Testis (tissue), 3 donors: ENCODE data around the gene ANGPT4. TPM values are rescaled to one million over a fixed set of nuclear protein-coding genes. Genes with fewer than 3 reads are reported as not detected.
"Not testable (repeated sequence)": the region's sequence is repeated elsewhere in the genome, so short reads cannot be mapped to it uniquely, and the experiment has no call there.

Experiments
- DNase-seq: peaks from one replicate; pipeline ENCODE4 v3.0.0-alpha.2; 2019
- H3K27ac ChIP-seq, 2 donors: fragments of 200-600 bp; sonication (generic); one replicate each; pipeline ENCODE4 v1.5.1; 2019
- H3K27me3 ChIP-seq: fragments of 200-600 bp; sonication (generic); one replicate; pipeline ENCODE4 v1.5.1; 2019
- H3K36me3 ChIP-seq: fragments of 200-600 bp; sonication (generic); one replicate; pipeline ENCODE4 v1.5.1; 2017; ENCODE audit warnings: low read depth; ENCODE audit errors: missing control alignments
- H3K4me1 ChIP-seq: fragments of 200-600 bp; sonication (generic); one replicate; pipeline ENCODE4 v1.5.1; 2019
- H3K4me3 ChIP-seq, 2 donors: fragments of 200-600 bp; sonication (generic); one replicate each; pipeline ENCODE4 v1.5.1; 2017 to 2019
- H3K9me3 ChIP-seq: fragments of 200-600 bp; sonication (generic); one replicate; pipeline ENCODE4 v1.5.1; 2017
- POLR2A ChIP-seq: fragments of 450-650 bp; IDR thresholded peaks from one replicate; pipeline ENCODE4 v1.6.1; 2017; ENCODE audit warnings: antibody characterized with exemption, mild to moderate bottlenecking, moderate library complexity
- WGBS, 2 donors: methylation state at CpG; one replicate each; pipeline ENCODE4 v1.1.5; 2018; 5-methylcytosine and 5-hydroxymethylcytosine counted together
- intact Hi-C: fragments of 100-400 bp; cut with DNase I; formaldehyde crosslinking; loops from one replicate; pipeline ENCODE4 v1.15.1; 2023; ENCODE audit warnings: low total_unique reads
- polyA plus RNA-seq: library from polyadenylated mRNA; stranded (reverse); fragments of 350-450 nt; fragmentation: Illumina TruSeq; extraction: RNeasy Lipid Tissue Mini Kit (QIAGEN cat#74804); gene quantifications from one replicate; pipeline ENCODE4 v1.2.3, GENCODE V29; 2014; ENCODE audit warnings: low read depth, low replicate concordance; ENCODE audit not compliant: insufficient read depth
- total RNA-seq, 2 donors: library from RNA; depleted of rRNA; stranded (reverse); fragments of >200 nt; gene quantifications; one replicate each; pipeline ENCODE4 v1.2.3, GENCODE V29; 2016
- TF ChIP-seq, protein P1 (sequence below), 3 experiments: fragments of 450-650 bp in 2 of 3; fragments of 200-600 bp in 1 of 3; sonication (generic) in 1 of 3; IDR thresholded peaks; one replicate each; pipeline ENCODE4 v1.5.1; 2016 to 2019; ENCODE audit warnings: antibody characterized with exemption in 3 of 3, mild to moderate bottlenecking in 2 of 3, moderate library complexity in 1 of 3

The ANGPT4 gene
- total and polyA plus RNA-seq, 3 donors from 2014 or later, result 0.56 to 1.2 (median 0.79) TPM

DNA sequence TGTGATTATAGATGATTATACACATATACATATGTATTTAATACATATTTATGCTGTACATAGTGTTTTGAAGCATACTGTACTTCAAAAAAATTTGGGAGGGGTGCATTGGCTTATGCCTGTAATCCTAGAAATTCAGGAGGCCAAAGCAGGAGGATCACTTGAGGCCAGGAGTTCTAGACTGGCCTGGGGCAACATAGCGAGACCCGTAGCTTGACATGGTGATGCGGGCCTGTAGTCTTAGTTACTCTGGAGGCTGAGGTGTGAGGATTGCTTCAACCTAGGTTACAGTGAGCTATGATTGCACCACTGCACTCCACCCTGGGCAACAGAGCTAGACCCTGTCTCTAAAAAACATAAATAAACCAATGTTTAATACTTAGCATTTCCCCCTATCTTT lies 84.2 kb downstream of the ANGPT4 start:
- 90 to 97% methylated on average over 3 of the region's 3 CpGs for WGBS, 2 donors
- no peak for DNase-seq
- TF ChIP-seq POLR2A, result no peak
- TF ChIP-seq, protein P1, sequence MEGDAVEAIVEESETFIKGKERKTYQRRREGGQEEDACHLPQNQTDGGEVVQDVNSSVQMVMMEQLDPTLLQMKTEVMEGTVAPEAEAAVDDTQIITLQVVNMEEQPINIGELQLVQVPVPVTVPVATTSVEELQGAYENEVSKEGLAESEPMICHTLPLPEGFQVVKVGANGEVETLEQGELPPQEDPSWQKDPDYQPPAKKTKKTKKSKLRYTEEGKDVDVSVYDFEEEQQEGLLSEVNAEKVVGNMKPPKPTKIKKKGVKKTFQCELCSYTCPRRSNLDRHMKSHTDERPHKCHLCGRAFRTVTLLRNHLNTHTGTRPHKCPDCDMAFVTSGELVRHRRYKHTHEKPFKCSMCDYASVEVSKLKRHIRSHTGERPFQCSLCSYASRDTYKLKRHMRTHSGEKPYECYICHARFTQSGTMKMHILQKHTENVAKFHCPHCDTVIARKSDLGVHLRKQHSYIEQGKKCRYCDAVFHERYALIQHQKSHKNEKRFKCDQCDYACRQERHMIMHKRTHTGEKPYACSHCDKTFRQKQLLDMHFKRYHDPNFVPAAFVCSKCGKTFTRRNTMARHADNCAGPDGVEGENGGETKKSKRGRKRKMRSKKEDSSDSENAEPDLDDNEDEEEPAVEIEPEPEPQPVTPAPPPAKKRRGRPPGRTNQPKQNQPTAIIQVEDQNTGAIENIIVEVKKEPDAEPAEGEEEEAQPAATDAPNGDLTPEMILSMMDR (IDR thresholded peaks at IDR 0.05), result no peak
- Histone ChIP-seq H3K27me3 (no peaks in the 10 kb centered on the region), H3K4me3 (no peak overlapping the region), H3K4me1 (peaks cover 17% of the 10 kb centered on the region), H3K9me3 (no peaks in the 10 kb centered on the region), H3K27ac (no peak overlapping the region), H3K36me3 (no peaks in the 10 kb centered on the region)
- intact Hi-C loops, result no loop called here

DNA sequence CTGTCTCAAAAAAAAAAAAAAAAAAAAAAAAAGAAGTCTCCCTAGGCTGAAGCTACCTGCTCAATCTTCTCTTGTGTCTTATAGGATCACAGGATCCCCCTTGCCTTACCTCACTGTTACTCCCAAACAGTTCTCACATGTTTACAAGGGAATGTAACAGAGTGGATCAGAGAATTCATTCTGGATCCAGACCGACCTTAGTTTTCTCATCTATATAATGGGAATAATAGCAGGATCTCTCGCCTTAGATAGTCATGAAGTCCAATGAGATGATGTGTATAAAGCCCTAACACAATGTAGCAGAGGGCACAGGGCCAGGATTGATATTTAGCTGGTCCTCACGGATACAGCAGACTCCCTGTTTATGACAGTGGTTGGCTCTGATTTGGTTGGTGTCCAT lies 84.9 kb downstream of the ANGPT4 start:
- peaks cover 17% of the 10 kb centered on the region for H3K4me1 ChIP-seq
- no peaks in the 10 kb centered on the region for H3K27me3 ChIP-seq
- no peaks in the 10 kb centered on the region for H3K9me3 ChIP-seq
- H3K4me3 ChIP-seq, result no peak overlapping the region
- intact Hi-C loops, result no loop called here
- no peaks in the 10 kb centered on the region for H3K36me3 ChIP-seq
- no peak overlapping the region for H3K27ac ChIP-seq
- DNase-seq, result no peak
- TF ChIP-seq, protein P1 (IDR thresholded peaks at IDR 0.05), result no peak
- no peak for TF ChIP-seq POLR2A
- 93 to 97% methylated on average over 3 of the region's 3 CpGs for WGBS, 2 donors

DNA sequence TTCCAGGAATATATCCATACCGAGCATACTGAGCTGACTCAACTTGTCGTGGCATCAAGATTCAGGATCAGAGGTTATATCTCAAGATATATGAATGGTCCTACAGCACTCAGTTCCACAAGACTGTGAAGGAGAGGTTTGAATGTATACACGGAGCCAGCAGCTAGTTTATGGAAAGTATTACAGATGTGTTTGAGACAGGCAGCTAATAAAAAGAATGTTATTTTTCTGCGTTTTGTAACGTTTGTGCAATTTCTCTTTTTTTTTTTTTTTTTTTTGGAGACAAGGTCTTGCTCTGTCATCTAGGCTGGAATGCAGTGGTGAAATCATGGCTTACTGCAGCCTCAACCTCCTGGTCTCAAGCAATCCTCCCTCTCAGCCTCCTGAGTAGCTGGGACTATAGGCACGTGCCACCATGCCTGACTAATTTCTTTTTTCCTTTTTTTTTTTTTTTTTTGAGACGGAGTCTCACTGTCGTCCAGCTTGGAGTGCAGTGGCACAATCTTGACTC lies 86.1 kb downstream of the ANGPT4 start:
- H3K4me1 ChIP-seq, result peaks cover 8% of the 10 kb centered on the region
- intact Hi-C loops, result no loop called here
- WGBS, 2 donors, result 75 to 81% methylated on average over 8 of the region's 8 CpGs
- DNase-seq, result no peak
- H3K27me3 ChIP-seq, result no peaks in the 10 kb centered on the region
- no peak overlapping the region for H3K27ac ChIP-seq
- H3K36me3 ChIP-seq, result no peaks in the 10 kb centered on the region
- H3K9me3 ChIP-seq, result no peaks in the 10 kb centered on the region
- H3K4me3 ChIP-seq, result no peak overlapping the region
- no peak for TF ChIP-seq POLR2A
- TF ChIP-seq, protein P1 (IDR thresholded peaks at IDR 0.05), result no peak

DNA sequence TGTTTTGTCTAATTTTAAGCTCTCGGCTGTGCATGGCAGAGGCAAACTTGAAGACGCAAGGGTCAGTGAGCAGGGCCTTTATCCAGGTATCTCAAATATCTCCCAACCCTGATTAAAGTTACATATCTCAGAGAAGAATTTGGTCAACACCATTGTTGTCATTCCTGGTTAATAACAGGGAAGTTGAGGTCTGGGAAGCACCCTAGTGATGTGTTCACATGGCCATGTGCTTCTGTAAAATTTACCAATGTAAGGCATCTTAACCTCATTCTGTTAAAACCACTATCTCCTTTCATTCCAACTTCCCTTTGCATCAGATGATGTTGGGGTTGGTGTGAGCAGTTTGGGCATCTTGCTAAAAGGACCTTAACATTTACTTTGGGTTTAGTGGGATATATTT lies 86.6 kb downstream of the ANGPT4 start:
- no peak for DNase-seq
- no peak for TF ChIP-seq POLR2A
- TF ChIP-seq, protein P1 (IDR thresholded peaks at IDR 0.05), result no peak
- intact Hi-C loops, result no loop called here
- no peak overlapping the region for H3K4me3 ChIP-seq
- H3K27ac ChIP-seq, result no peak overlapping the region
- H3K27me3 ChIP-seq, result no peaks in the 10 kb centered on the region
- WGBS, 2 donors, result 100% methylated on average over 2 of the region's 2 CpGs
- H3K9me3 ChIP-seq, result no peaks in the 10 kb centered on the region
- no peaks in the 10 kb centered on the region for H3K36me3 ChIP-seq
- peaks cover 3% of the 10 kb centered on the region for H3K4me1 ChIP-seq

DNA sequence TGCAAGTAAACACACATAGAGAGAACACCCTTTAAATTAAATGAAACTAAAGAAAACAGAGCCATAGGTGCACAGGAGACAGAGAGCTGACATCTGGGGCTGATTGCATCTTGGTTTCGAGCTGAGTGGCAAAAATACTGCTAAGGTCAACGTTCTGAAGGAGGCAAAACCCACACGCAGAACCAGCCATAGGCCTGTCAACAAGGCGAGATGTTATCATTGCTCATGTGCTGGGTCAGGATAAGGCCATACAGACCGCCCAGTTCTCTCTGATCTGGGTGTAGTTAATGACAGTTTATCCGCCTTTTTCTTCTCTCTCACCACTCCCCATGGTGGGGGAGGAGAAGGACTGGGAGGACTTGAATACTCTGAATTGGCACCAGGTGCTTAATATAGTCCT lies 87.1 kb downstream of the ANGPT4 start:
- Histone ChIP-seq H3K27ac (no peak overlapping the region), H3K9me3 (no peaks in the 10 kb centered on the region), H3K27me3 (no peaks in the 10 kb centered on the region), H3K36me3 (no peaks in the 10 kb centered on the region), H3K4me3 (no peak overlapping the region), H3K4me1 (no peaks in the 10 kb centered on the region)
- no peak for TF ChIP-seq POLR2A
- TF ChIP-seq, protein P1 (IDR thresholded peaks at IDR 0.05), result no peak
- intact Hi-C loops, result no loop called here
- peak; percentile 13 for DNase-seq
- WGBS, 2 donors, result 58 to 59% methylated on average over 6 of the region's 6 CpGs

DNA sequence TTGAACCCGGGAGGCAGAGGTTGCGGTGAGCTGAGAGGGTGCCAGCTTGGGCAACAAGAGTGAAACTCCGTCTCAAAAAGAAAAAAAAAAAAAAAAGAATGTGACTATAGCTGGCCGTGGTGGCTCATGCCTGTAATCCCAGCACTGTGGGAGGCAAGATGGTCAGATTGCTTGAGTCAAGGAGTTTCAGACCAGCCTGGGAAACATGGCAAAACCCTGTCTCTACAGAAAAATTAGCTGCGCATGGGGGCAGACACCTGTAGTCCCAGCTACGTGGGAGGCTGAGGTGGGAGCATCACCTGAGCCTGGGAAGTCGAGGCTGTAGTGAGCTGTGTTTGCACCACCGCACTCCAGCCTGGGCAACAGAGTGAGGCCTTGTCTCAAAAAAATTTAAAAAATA lies 88.2 kb downstream of the ANGPT4 start:
- H3K27ac ChIP-seq, H3K27me3 ChIP-seq, H3K4me1 ChIP-seq, H3K9me3 ChIP-seq, H3K36me3 ChIP-seq, intact Hi-C loops, H3K4me3 ChIP-seq: not testable (repeated sequence)
- peak; percentile 7 for DNase-seq
- 87 to 90% methylated on average over 8 of the region's 8 CpGs for WGBS, 2 donors
